Measurements from ENCODE around the gene MRGPRX3.

The MRGPRX3 gene

GRCh38 chr11:18105802-18106574 is 26.4 kb upstream of the MRGPRX3 start, which contains the start of gene SAAL1:
TSS of gene SAAL1 (minus strand) at chr11:18106082. CDS start at chr11:18106041, 41 bp downstream.
- peak; percentile 81 for TF ChIP-seq CTCF (IDR thresholded peaks at IDR 0.05)

GRCh38 chr11:18106688-18107087 is 25.7 kb upstream of the MRGPRX3 start:
- TF ChIP-seq CTCF (IDR thresholded peaks at IDR 0.05): no peak

GRCh38 chr11:18108254-18108653 is 24.1 kb upstream of the MRGPRX3 start:
- TF ChIP-seq CTCF (IDR thresholded peaks at IDR 0.05): no peak

- TF ChIP-seq CTCF (IDR thresholded peaks at IDR 0.05): no peak
Observed at GRCh38 chr11:18111005-18111404, 21.4 kb upstream of the MRGPRX3 start.

GRCh38 chr11:18115360-18116127 is 16.8 kb upstream of the MRGPRX3 start:
- TF ChIP-seq CTCF (IDR thresholded peaks at IDR 0.05): peak; percentile 89

GRCh38 chr11:18135308-18135707 is 2.9 kb downstream of the MRGPRX3 start:
- no peak for TF ChIP-seq CTCF (IDR thresholded peaks at IDR 0.05)

- no peak for TF ChIP-seq CTCF (IDR thresholded peaks at IDR 0.05)
Observed at GRCh38 chr11:18137186-18137800, 4.9 kb downstream of the MRGPRX3 start.
